Neuronal stem cell (in vitro differentiated cells): ENCODE measurements around the gene SPDYA.

Experiments used
- DNase-seq: peaks from one replicate; pipeline ENCODE4 v3.0.0-alpha.2; 2013; ENCODE audit warnings: low spot score
- H2AFZ ChIP-seq: one replicate; pipeline ENCODE4 v1.6.1; 2013; ENCODE audit warnings: mild to moderate bottlenecking, low read length, inconsistent platforms
- H2AK5ac ChIP-seq: 2 replicates; pipeline ENCODE4 v1.6.1; 2013; ENCODE audit warnings: low read depth, mild to moderate bottlenecking, inconsistent platforms, low read length, moderate library complexity, mixed read lengths
- H2BK120ac ChIP-seq: 2 replicates; pipeline ENCODE4 v1.6.1; 2013; ENCODE audit warnings: low read depth, mild to moderate bottlenecking, inconsistent platforms, low read length, moderate library complexity, mixed read lengths
- H2BK12ac ChIP-seq: one replicate; pipeline ENCODE4 v1.6.1; 2013; ENCODE audit warnings: low read length, inconsistent platforms
- H2BK15ac ChIP-seq: 2 replicates; pipeline ENCODE4 v1.6.1; 2013; ENCODE audit warnings: mild to moderate bottlenecking, low read length, inconsistent platforms, mixed read lengths
- H2BK5ac ChIP-seq: one replicate; pipeline ENCODE4 v1.6.1; 2013; ENCODE audit warnings: inconsistent platforms, mild to moderate bottlenecking, low read length, moderate library complexity
- H3K14ac ChIP-seq: one replicate; pipeline ENCODE4 v1.6.1; 2013; ENCODE audit warnings: low read length, inconsistent platforms
- H3K18ac ChIP-seq: 2 replicates; pipeline ENCODE4 v1.6.1; 2013; ENCODE audit warnings: low read length, inconsistent platforms
- H3K23ac ChIP-seq: 2 replicates; pipeline ENCODE4 v1.6.1; 2013; ENCODE audit warnings: low read depth, mild to moderate bottlenecking, mixed read lengths, low read length, inconsistent platforms; ENCODE audit not compliant: poor library complexity
- H3K27ac ChIP-seq: replicated peaks from 3 replicates; pipeline ENCODE4 v1.5.1; 2013; ENCODE audit warnings: low read length, inconsistent platforms
- H3K27me3 ChIP-seq, 3 experiments: 2 replicates each; pipeline ENCODE4 v1.6.1; 2013; ENCODE audit warnings: low read length in 3 of 3, mild to moderate bottlenecking in 2 of 3, inconsistent platforms in 1 of 3, low read depth in 1 of 3, mixed read lengths in 1 of 3, moderate library complexity in 1 of 3; ENCODE audit not compliant: control insufficient read depth in 3 of 3, insufficient read depth in 3 of 3
- H3K36me3 ChIP-seq, 2 donors: replicated peaks in 1 of 2; 2 replicates each; pipeline ENCODE4 v1.6.1; 2013; ENCODE audit warnings: low read length in 2 of 2; ENCODE audit not compliant: control insufficient read depth in 2 of 2, insufficient read depth in 2 of 2
- H3K4ac ChIP-seq: 2 replicates; pipeline ENCODE4 v1.6.1; 2013; ENCODE audit warnings: inconsistent platforms, mild to moderate bottlenecking, low read length, moderate library complexity
- H3K4me1 ChIP-seq, 2 donors: 1 replicate in 1 of 2; 2 replicates in 1 of 2; pipeline ENCODE4 v1.6.1; 2013; ENCODE audit warnings: low read length in 2 of 2, low read depth in 1 of 2; ENCODE audit not compliant: control insufficient read depth in 2 of 2, insufficient read depth in 1 of 2
- H3K4me2 ChIP-seq: one replicate; pipeline ENCODE4 v1.6.1; 2013; ENCODE audit warnings: mild to moderate bottlenecking, low read length, inconsistent platforms; ENCODE audit not compliant: insufficient read depth, poor library complexity, severe bottlenecking
- H3K4me3 ChIP-seq, 2 donors: 2 replicates each; pipeline ENCODE4 v1.5.1; 2013; ENCODE audit warnings: low read length in 2 of 2, mild to moderate bottlenecking in 2 of 2, inconsistent platforms in 1 of 2, moderate library complexity in 1 of 2
- H3K79me1 ChIP-seq: one replicate; pipeline ENCODE4 v1.6.1; 2013; ENCODE audit warnings: low read depth, mild to moderate bottlenecking, inconsistent platforms, low read length, moderate library complexity
- H3K9ac ChIP-seq: one replicate; pipeline ENCODE4 v1.6.1; 2013; ENCODE audit warnings: mild to moderate bottlenecking, low read depth, low read length, inconsistent platforms; ENCODE audit not compliant: poor library complexity
- H3K9me3 ChIP-seq, 2 donors: replicated peaks in 1 of 2; 2 replicates each; pipeline versions ENCODE3 to v1.6.1; 2013; ENCODE audit warnings: low read length in 2 of 2, mild to moderate bottlenecking in 2 of 2, inconsistent platforms in 1 of 2, low read depth in 1 of 2, mixed read lengths in 1 of 2, moderate library complexity in 1 of 2; ENCODE audit not compliant: control insufficient read depth in 2 of 2, insufficient read depth in 1 of 2
- H4K8ac ChIP-seq: one replicate; pipeline ENCODE4 v1.6.1; 2013; ENCODE audit warnings: low read depth, mild to moderate bottlenecking, inconsistent platforms, low read length, moderate library complexity
- H4K91ac ChIP-seq: one replicate; pipeline ENCODE4 v1.6.1; 2013; ENCODE audit warnings: low read length, low read depth, mild to moderate bottlenecking, inconsistent platforms; ENCODE audit not compliant: poor library complexity
- WGBS, 2 donors: extraction: QIAGEN DNeasy Blood & Tissue Kit; methylation state at CpG; one replicate each; pipeline ENCODE4 v1.1.7; 2013; ENCODE audit warnings: missing lambda C conversion rate in 2 of 2, mixed read lengths in 1 of 2; ENCODE audit not compliant: insufficient read length in 2 of 2, insufficient replicate concordance in 1 of 2; ENCODE audit errors: extremely low coverage in 2 of 2; 5-methylcytosine and 5-hydroxymethylcytosine counted together

SPDYA gene

GRCh38 chr2:28772351-28772750 is 38.3 kb upstream of the SPDYA start:
- Histone ChIP-seq H3K4me2 (no peak overlapping the region), H3K27ac (no peak overlapping the region), H3K36me3 (peaks cover 3 to 58% of the 10 kb centered on the region in 2 donors), H2AFZ (no peak overlapping the region), H2AK5ac (no peak overlapping the region), H3K27me3 (no peaks in the 10 kb centered on the region), H2BK12ac (no peak overlapping the region), H3K4me3 (no peak overlapping the region), H4K91ac (no peak overlapping the region), H3K23ac (no peak overlapping the region), H3K9ac (no peak overlapping the region), H3K4me1 (no peaks in the 10 kb centered on the region), H3K18ac (no peak overlapping the region), H2BK120ac (no peak overlapping the region), H3K79me1 (peaks cover 3% of the 10 kb centered on the region), H3K4ac (no peak overlapping the region), H2BK15ac (no peak overlapping the region), H3K9me3 (peaks cover 0 to 25% of the 10 kb centered on the region in 2 donors), H4K8ac (no peak overlapping the region), H3K14ac (no peak overlapping the region), H2BK5ac (no peak overlapping the region)
- no peak for DNase-seq
- no CpG with 5 or more reads among the region's 2 CpGs for WGBS, 2 donors

GRCh38 chr2:28776471-28776870 is 34.2 kb upstream of the SPDYA start:
- Histone ChIP-seq H2BK5ac (no peak overlapping the region), H3K23ac (no peak overlapping the region), H3K27ac (no peak overlapping the region), H3K27me3 (no peaks in the 10 kb centered on the region), H3K4ac (no peak overlapping the region), H4K91ac (no peak overlapping the region), H3K4me3 (no peak overlapping the region), H3K18ac (no peak overlapping the region), H4K8ac (no peak overlapping the region), H3K14ac (no peak overlapping the region), H3K79me1 (peaks cover 1% of the 10 kb centered on the region), H3K9me3 (no peaks in the 10 kb centered on the region), H3K4me1 (no peaks in the 10 kb centered on the region), H2BK15ac (no peak overlapping the region), H3K36me3 (peaks cover 5 to 74% of the 10 kb centered on the region in 2 donors), H2BK120ac (no peak overlapping the region), H3K9ac (no peak overlapping the region), H3K4me2 (no peak overlapping the region), H2AK5ac (no peak overlapping the region), H2AFZ (no peak overlapping the region), H2BK12ac (no peak overlapping the region)
- WGBS, 2 donors, result no CpG with 5 or more reads among the region's 6 CpGs
- no peak for DNase-seq

DNA sequence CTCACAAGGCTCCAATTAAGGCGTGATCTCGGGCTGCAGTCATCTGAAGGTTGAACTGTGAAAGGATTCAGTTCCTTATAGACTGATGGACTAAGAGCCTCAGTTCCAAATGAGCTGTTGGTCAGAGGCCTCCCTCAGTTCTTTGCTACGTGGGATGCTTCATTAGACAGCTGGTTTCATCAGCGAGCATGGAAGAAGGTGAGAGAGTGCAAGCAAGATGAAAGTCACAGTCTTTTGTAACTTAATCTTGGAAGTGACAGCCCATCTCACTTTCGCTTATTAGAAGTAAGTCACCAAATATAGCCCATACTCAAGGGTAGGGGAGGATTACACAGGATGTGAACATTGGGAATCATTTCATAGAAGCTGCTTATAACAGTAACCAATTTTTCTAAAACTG is 32.2 kb upstream of the SPDYA start:
- no peak overlapping the region for H3K18ac ChIP-seq
- no peak overlapping the region for H2BK12ac ChIP-seq
- H3K4me3 ChIP-seq, result no peak overlapping the region
- H3K4me1 ChIP-seq, result no peaks in the 10 kb centered on the region
- no peak overlapping the region for H3K14ac ChIP-seq
- H4K8ac ChIP-seq, result no peak overlapping the region
- no peaks in the 10 kb centered on the region for H3K27me3 ChIP-seq
- no CpG with 5 or more reads among the region's 5 CpGs for WGBS, 2 donors
- no peak overlapping the region for H3K27ac ChIP-seq
- no peak overlapping the region for H2BK15ac ChIP-seq
- no peak overlapping the region for H3K9ac ChIP-seq
- H3K79me1 ChIP-seq, result peaks cover 1% of the 10 kb centered on the region
- no peak overlapping the region for H2AK5ac ChIP-seq
- no peak overlapping the region for H2BK5ac ChIP-seq
- no peak overlapping the region for H2BK120ac ChIP-seq
- H4K91ac ChIP-seq, result no peak overlapping the region
- H3K4ac ChIP-seq, result no peak overlapping the region
- peaks cover 6 to 86% of the 10 kb centered on the region in 2 donors for H3K36me3 ChIP-seq
- no peak overlapping the region for H3K4me2 ChIP-seq
- no peak overlapping the region for H3K23ac ChIP-seq
- no peak for DNase-seq
- no peaks in the 10 kb centered on the region for H3K9me3 ChIP-seq
- H2AFZ ChIP-seq, result no peak overlapping the region

DNA sequence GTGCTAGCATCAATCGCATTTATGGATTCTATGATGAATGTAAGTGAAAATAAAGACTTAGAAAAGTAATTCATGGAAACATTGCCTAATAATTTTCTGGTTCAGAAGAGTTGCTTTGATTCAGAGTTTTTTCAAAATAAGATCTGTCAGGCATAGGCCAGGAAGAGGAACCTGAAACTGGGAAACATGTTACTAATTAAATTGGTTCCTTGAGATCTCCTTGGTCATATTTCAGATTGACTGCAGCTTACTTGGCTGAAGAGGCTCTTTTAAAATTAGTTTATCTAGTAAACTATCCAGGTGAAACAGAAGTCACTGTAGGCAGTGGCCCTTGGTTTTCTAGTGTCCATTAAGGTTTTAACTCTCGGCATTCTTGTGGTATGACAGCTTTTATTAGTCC is 31.6 kb upstream of the SPDYA start:
- H3K27ac ChIP-seq, result no peak overlapping the region
- peaks cover 1% of the 10 kb centered on the region for H3K79me1 ChIP-seq
- peaks cover 6 to 86% of the 10 kb centered on the region in 2 donors for H3K36me3 ChIP-seq
- no peak overlapping the region for H4K8ac ChIP-seq
- H2BK12ac ChIP-seq, result no peak overlapping the region
- no peak overlapping the region for H4K91ac ChIP-seq
- no peak overlapping the region for H3K23ac ChIP-seq
- no peak overlapping the region for H3K9ac ChIP-seq
- H3K27me3 ChIP-seq, result no peaks in the 10 kb centered on the region
- H3K4ac ChIP-seq, result no peak overlapping the region
- H3K9me3 ChIP-seq, result no peaks in the 10 kb centered on the region
- no peak overlapping the region for H3K4me2 ChIP-seq
- no peaks in the 10 kb centered on the region for H3K4me1 ChIP-seq
- H2AK5ac ChIP-seq, result no peak overlapping the region
- no CpG with 5 or more reads among the region's 2 CpGs for WGBS, 2 donors
- DNase-seq, result no peak
- H3K4me3 ChIP-seq, result no peak overlapping the region
- H3K18ac ChIP-seq, result no peak overlapping the region
- H2BK15ac ChIP-seq, result no peak overlapping the region
- no peak overlapping the region for H2BK120ac ChIP-seq
- H3K14ac ChIP-seq, result no peak overlapping the region
- H2AFZ ChIP-seq, result no peak overlapping the region
- no peak overlapping the region for H2BK5ac ChIP-seq
